Subcutaneous abdominal adipose tissue (tissue), 5 donors: ENCODE results near the gene SLC25A43.

ENCODE experiments used
- H3K27ac ChIP-seq: one replicate; pipeline ENCODE4 v1.7.0; 2013; ENCODE audit warnings: low read depth, mild to moderate bottlenecking, inconsistent platforms, low read length, moderate library complexity
- H3K27me3 ChIP-seq, 5 donors: one replicate each; pipeline ENCODE4 v1.7.0; 2013; ENCODE audit warnings: low read length in 5 of 5, inconsistent platforms in 1 of 5; ENCODE audit not compliant: control insufficient read depth in 5 of 5, insufficient read depth in 4 of 5
- H3K36me3 ChIP-seq, 5 donors: one replicate each; pipeline ENCODE4 v1.7.0; 2013; ENCODE audit warnings: low read length in 5 of 5; ENCODE audit not compliant: control insufficient read depth in 5 of 5, insufficient read depth in 5 of 5
- H3K4me1 ChIP-seq, 5 donors: one replicate each; pipeline ENCODE4 v1.7.0; 2013; ENCODE audit warnings: low read length in 5 of 5, mild to moderate bottlenecking in 3 of 5, moderate library complexity in 1 of 5; ENCODE audit not compliant: control insufficient read depth in 5 of 5, insufficient read depth in 5 of 5
- H3K4me3 ChIP-seq, 5 donors: one replicate each; pipeline ENCODE4 v1.7.0; 2013; ENCODE audit warnings: low read length in 5 of 5, low read depth in 1 of 5
- H3K9ac ChIP-seq, 5 donors: one replicate each; pipeline ENCODE4 v1.7.0; 2013; ENCODE audit warnings: low read length in 5 of 5, mild to moderate bottlenecking in 4 of 5, moderate library complexity in 3 of 5
- H3K9me3 ChIP-seq, 5 donors: one replicate each; pipeline ENCODE4 v1.7.0; 2013; ENCODE audit warnings: low read length in 5 of 5; ENCODE audit not compliant: control insufficient read depth in 5 of 5
- donor health status: healthy.
- donor health status: healthy.
- donor health status: healthy.
- donor health status: healthy.
- donor health status: healthy.

SLC25A43 gene

DNA sequence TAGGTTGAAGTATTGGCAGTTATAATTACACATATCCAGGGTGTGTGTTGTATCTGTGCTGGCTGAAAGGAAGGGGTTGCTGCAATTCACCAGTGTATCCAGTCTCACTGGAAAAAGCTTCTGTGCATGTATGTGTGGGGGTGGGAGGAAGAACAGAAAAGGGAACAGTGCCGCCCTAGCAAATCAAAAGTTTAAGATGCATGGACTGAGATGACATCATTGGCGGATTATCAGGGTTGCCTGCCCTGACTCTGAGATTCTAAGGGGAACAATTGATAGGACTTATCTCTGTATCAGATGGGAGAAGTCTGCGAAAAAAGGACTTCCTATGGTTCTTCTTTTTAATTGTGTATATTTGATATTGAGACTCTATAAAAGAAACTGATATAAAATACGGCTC is 3.5 kb downstream of the SLC25A43 start:
- Histone ChIP-seq H3K9ac (no peak overlapping the region), H3K4me3 (no peak overlapping the region), H3K9me3 (no peaks in the 10 kb centered on the region), H3K27ac (peak overlapping the region; percentile 37), H3K36me3 (peaks cover 0 to 12% (median under 1%) of the 10 kb centered on the region in 5 donors), H3K4me1 (peaks cover 0 to 33% (median 21%) of the 10 kb centered on the region in 5 donors), H3K27me3 (peaks cover 0 to 3% (median 0%) of the 10 kb centered on the region in 5 donors)

- H3K4me1 ChIP-seq, result peaks cover 0 to 18% (median 5%) of the 10 kb centered on the region in 5 donors
- no peaks in the 10 kb centered on the region for H3K9me3 ChIP-seq
- no peak overlapping the region for H3K27ac ChIP-seq
- H3K9ac ChIP-seq, result no peak overlapping the region
- H3K36me3 ChIP-seq, result peaks cover 0 to 20% (median 6%) of the 10 kb centered on the region in 5 donors
- peaks cover 0 to 2% (median 0%) of the 10 kb centered on the region in 5 donors for H3K27me3 ChIP-seq
- no peak overlapping the region for H3K4me3 ChIP-seq
Observed at GRCh38 chrX:119406776-119407175, 7.6 kb downstream of the SLC25A43 start.

DNA sequence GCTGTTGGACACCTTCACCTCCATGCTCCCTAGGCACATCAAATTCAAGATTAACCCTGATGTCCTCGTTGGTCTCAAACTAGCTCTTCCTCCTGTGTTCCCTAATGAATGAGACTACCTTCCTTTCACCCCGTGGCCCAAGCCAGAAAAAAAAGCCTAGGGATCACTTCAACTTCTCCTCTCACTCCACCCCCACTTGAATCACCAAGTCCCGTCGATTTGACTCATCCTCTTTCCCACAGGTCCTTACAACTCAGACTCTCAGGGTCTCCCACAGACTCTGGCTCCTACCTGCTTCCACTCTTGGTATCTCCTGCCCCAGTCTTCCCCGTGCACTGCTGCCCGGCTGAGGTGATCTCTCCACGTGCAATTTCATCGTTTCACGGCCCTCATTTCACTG is 8.5 kb downstream of the SLC25A43 start:
- Histone ChIP-seq H3K9me3 (no peaks in the 10 kb centered on the region), H3K27ac (no peak overlapping the region), H3K36me3 (peaks cover 0 to 20% (median 6%) of the 10 kb centered on the region in 5 donors), H3K27me3 (peaks cover 0 to 2% (median 0%) of the 10 kb centered on the region in 5 donors), H3K9ac (no peak overlapping the region), H3K4me1 (peaks cover 0 to 20% (median 5%) of the 10 kb centered on the region in 5 donors), H3K4me3 (no peak overlapping the region)

DNA sequence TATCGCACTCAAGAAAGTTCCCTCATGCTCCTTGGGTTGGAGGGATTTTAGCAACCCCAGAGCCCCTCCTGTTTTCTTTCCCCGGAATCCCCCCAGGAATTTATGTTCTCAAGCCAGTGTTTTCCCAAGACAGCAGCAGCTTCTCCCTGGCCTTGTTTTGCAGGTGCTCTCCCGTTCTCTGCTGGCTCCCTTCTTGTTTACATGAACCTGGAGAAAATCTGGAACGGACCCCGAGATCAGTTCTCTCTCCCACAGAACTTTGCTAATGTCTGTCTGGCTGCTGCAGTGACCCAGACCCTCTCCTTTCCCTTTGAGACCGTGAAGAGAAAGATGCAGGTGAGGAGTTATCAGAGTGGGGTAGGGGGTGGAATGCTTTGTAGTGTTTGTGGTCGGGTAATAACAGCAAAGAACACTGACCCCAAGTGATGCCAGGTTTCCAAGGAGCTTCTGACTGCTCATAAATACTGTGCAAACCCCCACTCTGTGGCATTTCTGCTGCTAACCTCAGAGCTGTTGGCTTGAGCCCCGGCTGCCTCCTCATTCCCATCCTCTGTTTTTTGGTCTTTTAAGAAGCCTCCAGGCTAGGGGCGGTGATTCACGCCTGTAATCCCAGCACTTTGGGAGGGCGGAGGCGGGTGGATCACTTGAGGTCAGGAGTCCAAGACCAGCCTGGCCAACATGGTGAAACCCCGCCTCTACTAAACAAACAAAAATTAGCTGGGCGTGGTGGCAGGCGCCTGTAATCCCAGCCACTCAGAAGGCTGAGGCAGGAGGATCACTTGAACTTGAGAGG is 11.1 kb downstream of the SLC25A43 start:
- H3K4me1 ChIP-seq, result peaks cover 0 to 12% (median 5%) of the 10 kb centered on the region in 5 donors
- H3K9ac ChIP-seq, result peak overlapping the region in 1 of 5 donors; percentile 39
- no peak overlapping the region for H3K4me3 ChIP-seq
- H3K27me3 ChIP-seq, result peaks cover 0 to 2% (median 0%) of the 10 kb centered on the region in 5 donors
- no peaks in the 10 kb centered on the region for H3K9me3 ChIP-seq
- peaks cover 0 to 20% (median 6%) of the 10 kb centered on the region in 5 donors for H3K36me3 ChIP-seq
- H3K27ac ChIP-seq, result no peak overlapping the region

DNA sequence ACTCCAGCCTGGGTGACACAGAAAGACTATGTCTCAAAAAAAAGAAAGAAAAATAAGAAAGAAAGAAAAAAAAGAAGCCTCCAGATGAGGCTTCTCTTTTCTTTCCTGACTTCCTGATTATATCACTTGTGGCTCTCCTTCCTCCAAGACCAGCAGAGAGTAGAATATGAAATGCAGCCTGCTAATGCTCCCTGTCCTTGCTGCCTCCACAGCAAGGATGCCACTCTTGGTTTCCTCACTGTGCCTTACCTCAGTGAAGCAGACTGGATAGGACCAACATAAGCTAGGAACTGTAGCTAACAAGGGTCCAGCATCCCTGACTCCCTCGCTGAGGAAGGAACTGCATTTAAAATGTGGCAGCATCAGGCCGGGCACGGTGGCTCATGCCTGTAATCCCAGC is 11.7 kb downstream of the SLC25A43 start:
- H3K9ac ChIP-seq, result no peak overlapping the region
- H3K27me3 ChIP-seq, result peaks cover 0 to 2% (median 0%) of the 10 kb centered on the region in 5 donors
- H3K4me1 ChIP-seq, result peaks cover 0 to 12% (median 5%) of the 10 kb centered on the region in 5 donors
- H3K27ac ChIP-seq, result no peak overlapping the region
- H3K36me3 ChIP-seq, result peaks cover 0 to 20% (median 6%) of the 10 kb centered on the region in 5 donors
- no peak overlapping the region for H3K4me3 ChIP-seq
- no peaks in the 10 kb centered on the region for H3K9me3 ChIP-seq

GRCh38 chrX:119411959-119412358 is 12.8 kb downstream of the SLC25A43 start:
- Histone ChIP-seq H3K4me3 (no peak overlapping the region), H3K27ac (no peak overlapping the region), H3K9ac (no peak overlapping the region), H3K9me3 (no peaks in the 10 kb centered on the region), H3K27me3 (peaks cover 0 to 2% (median 0%) of the 10 kb centered on the region in 5 donors), H3K4me1 (peaks cover 0 to 10% (median 5%) of the 10 kb centered on the region in 5 donors), H3K36me3 (peaks cover 0 to 14% (median 6%) of the 10 kb centered on the region in 5 donors)

DNA sequence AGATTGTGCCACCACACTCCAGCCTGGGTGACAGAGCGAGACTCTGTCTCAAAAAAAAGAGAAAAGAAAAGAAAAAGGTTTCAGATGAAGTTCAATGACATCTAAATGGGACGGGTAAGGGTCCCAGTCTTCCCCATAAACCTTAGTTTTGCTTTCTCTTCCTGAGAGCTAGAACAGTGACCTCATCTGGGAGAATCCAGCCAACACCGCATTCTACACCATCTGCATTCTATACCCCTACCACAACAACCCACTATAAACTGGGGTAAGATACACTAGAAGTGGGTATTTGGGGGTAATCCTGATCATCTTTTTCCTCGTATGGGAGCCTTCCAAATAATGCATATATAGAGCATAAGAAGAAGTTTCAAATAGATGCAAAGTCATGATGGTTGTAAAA is 18.2 kb downstream of the SLC25A43 start:
- Histone ChIP-seq H3K27me3 (peaks cover 0 to 4% (median 0%) of the 10 kb centered on the region in 5 donors), H3K9ac (no peak overlapping the region), H3K27ac (no peak overlapping the region), H3K4me3 (no peak overlapping the region), H3K9me3 (no peaks in the 10 kb centered on the region), H3K36me3 (peaks cover 0 to 18% (median 4%) of the 10 kb centered on the region in 5 donors), H3K4me1 (no peaks in the 10 kb centered on the region)

DNA sequence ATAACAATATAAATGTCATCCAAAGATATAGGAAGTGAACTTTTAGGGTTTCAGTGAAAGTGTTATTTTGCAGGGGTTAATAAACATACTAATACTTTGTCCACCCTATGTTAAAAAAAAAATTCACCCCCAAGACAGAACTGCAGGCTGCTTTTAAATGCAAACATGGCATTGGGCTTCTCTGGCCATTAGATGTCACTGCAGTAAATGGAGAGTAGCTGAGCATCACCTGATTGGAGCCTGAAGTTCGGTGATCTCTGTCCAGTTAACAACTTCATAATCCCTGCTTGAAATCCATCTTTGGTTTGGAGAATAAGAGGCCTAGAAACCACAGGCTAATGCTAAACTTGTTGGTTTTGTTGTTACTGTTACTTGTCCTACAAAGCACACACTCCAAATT is 18.7 kb downstream of the SLC25A43 start:
- H3K9me3 ChIP-seq, result no peaks in the 10 kb centered on the region
- no peak overlapping the region for H3K4me3 ChIP-seq
- no peak overlapping the region for H3K27ac ChIP-seq
- H3K4me1 ChIP-seq, result no peaks in the 10 kb centered on the region
- H3K36me3 ChIP-seq, result peaks cover 0 to 21% (median 6%) of the 10 kb centered on the region in 5 donors
- H3K27me3 ChIP-seq, result peaks cover 0 to 4% (median 0%) of the 10 kb centered on the region in 5 donors
- H3K9ac ChIP-seq, result no peak overlapping the region

- H3K36me3 ChIP-seq, result peaks cover 0 to 21% (median 6%) of the 10 kb centered on the region in 5 donors
- H3K27me3 ChIP-seq, result peaks cover 0 to 4% (median 0%) of the 10 kb centered on the region in 5 donors
- no peak overlapping the region for H3K4me3 ChIP-seq
- no peak overlapping the region for H3K9ac ChIP-seq
- no peaks in the 10 kb centered on the region for H3K4me1 ChIP-seq
- H3K9me3 ChIP-seq, result no peaks in the 10 kb centered on the region
- H3K27ac ChIP-seq, result no peak overlapping the region
Observed at GRCh38 chrX:119419146-119419545, 20.0 kb downstream of the SLC25A43 start.

GRCh38 chrX:119419898-119420297 is 20.8 kb downstream of the SLC25A43 start:
- Histone ChIP-seq H3K9ac (no peak overlapping the region), H3K9me3 (no peaks in the 10 kb centered on the region), H3K4me1 (no peaks in the 10 kb centered on the region), H3K27me3 (peaks cover 0 to 4% (median 0%) of the 10 kb centered on the region in 5 donors), H3K36me3 (peaks cover 0 to 21% (median 6%) of the 10 kb centered on the region in 5 donors), H3K27ac (no peak overlapping the region), H3K4me3 (no peak overlapping the region)
